ENCODE data around the gene IKZF2. TPM values are rescaled to one million over a fixed set of nuclear protein-coding genes. Genes with fewer than 3 reads are reported as not detected.

The IKZF2 gene
- total RNA-seq, 1 experiment from 2014 or later = 1.6 TPM

DNA sequence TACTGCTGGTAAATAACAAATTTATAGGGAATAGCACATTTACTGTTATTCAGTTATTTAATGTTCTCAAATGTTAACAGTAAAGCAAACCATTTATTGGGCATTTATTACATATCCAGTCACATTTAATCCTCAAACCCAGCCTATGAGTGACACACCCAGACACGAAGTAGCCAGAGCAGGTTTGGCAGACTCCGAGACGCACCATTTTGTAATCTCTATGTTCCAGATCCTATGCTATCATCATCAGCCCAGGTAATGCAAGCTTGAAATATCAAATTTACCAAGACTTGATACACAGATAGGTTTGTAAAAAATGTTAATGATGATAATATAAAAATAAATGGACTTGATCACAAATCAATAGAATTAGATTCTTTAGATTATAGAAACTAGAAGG, 131.1 kb downstream of the IKZF2 start:
- H3K79me2 ChIP-seq (ENCODE audit: insufficient read depth, low read length) = no peaks in the 10 kb centered on the region
- intact Hi-C loops (cut with micrococcal nuclease) = loop anchor here (5.0 kb wide), 1 partner anchor 48 kb away; no protein-coding TSS in a partner anchor
- H3K27ac ChIP-seq (ENCODE audit: low read depth, low read length) = no peak overlapping the region
- H4K20me1 ChIP-seq (ENCODE audit: insufficient read depth) = no peaks in the 10 kb centered on the region
- BruUV-seq (replicated peaks) = no TSS peak
- H3K36me3 ChIP-seq (ENCODE audit: control insufficient read depth in 1 of 2, insufficient read depth in 2 of 2, low read length in 2 of 2) = no peaks in the 10 kb centered on the region
- no peak for ATAC-seq
- H3K9me3 ChIP-seq (ENCODE audit: control insufficient read depth in 1 of 2, insufficient read depth in 1 of 2, low read depth in 1 of 2, low read length in 2 of 2) = no peaks in the 10 kb centered on the region
- H3K27me3 ChIP-seq (ENCODE audit: insufficient read depth, low read length) = no peaks in the 10 kb centered on the region
- H2AFZ ChIP-seq (ENCODE audit: low read depth, low read length, poor library complexity, severe bottlenecking) = no peak overlapping the region
- RAD21 ChIA-PET (ENCODE audit: low non-redundant PET in 1 of 2, low total read pairs in 2 of 2, uncharacterized antibody in 2 of 2, unreplicated experiment in 2 of 2) = no interaction called here
- no peak for DNase-seq (ENCODE audit: low read depth, low spot score)
- CTCF ChIA-PET = no interaction called here
- no peak overlapping the region for H3K4me2 ChIP-seq (ENCODE audit: low read length)
- no peak overlapping the region for H3K4me3 ChIP-seq (replicated peaks in 1 of 2; ENCODE audit: low read depth in 1 of 2, low read length in 2 of 2)
- TF ChIP-seq SIN3A (IDR thresholded peaks at IDR 0.05; ENCODE audit: low read depth) = no peak
- no peak overlapping the region for H3K9ac ChIP-seq (ENCODE audit: low read length)
- no peaks in the 10 kb centered on the region for H3K9me2 ChIP-seq (ENCODE audit: insufficient read depth)
- POLR2A ChIA-PET = no interaction called here
- no peaks in the 10 kb centered on the region for H3K4me1 ChIP-seq (ENCODE audit: control insufficient read depth in 1 of 2, insufficient read depth in 2 of 2, low read length in 2 of 2)

DNA sequence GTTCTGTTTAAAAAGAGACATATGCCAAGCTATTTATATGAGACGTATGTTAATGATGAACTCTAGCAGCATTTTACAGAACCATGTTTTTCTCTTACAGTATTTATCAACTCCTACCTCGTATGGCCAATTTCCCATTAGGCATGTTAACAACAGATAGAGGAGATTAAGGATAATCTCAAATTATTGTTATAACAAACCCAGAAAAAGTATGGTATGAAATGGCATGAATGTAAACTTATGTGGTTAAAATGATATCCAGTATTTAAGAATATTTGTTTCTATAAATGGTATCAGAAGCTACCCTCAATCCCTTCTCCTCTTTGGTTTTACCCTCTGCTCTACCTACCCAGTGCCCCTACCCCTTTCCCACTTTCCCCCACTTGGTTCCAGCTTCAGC, 132.0 kb downstream of the IKZF2 start:
- Histone ChIP-seq H2AFZ (ENCODE audit: low read depth, low read length, poor library complexity, severe bottlenecking) (no peak overlapping the region), H3K9ac (ENCODE audit: low read length) (no peak overlapping the region), H3K79me2 (ENCODE audit: insufficient read depth, low read length) (no peaks in the 10 kb centered on the region), H3K4me3 (replicated peaks in 1 of 2; ENCODE audit: low read depth in 1 of 2, low read length in 2 of 2) (no peak overlapping the region), H3K27me3 (ENCODE audit: insufficient read depth, low read length) (no peaks in the 10 kb centered on the region), H3K27ac (ENCODE audit: low read depth, low read length) (no peak overlapping the region), H3K9me3 (ENCODE audit: control insufficient read depth in 1 of 2, insufficient read depth in 1 of 2, low read depth in 1 of 2, low read length in 2 of 2) (no peaks in the 10 kb centered on the region), H3K36me3 (ENCODE audit: control insufficient read depth in 1 of 2, insufficient read depth in 2 of 2, low read length in 2 of 2) (no peaks in the 10 kb centered on the region), H4K20me1 (ENCODE audit: insufficient read depth) (no peaks in the 10 kb centered on the region), H3K4me1 (ENCODE audit: control insufficient read depth in 1 of 2, insufficient read depth in 2 of 2, low read length in 2 of 2) (no peaks in the 10 kb centered on the region), H3K4me2 (ENCODE audit: low read length) (no peak overlapping the region), H3K9me2 (ENCODE audit: insufficient read depth) (no peaks in the 10 kb centered on the region)
- DNase-seq (ENCODE audit: low read depth, low spot score) = no peak
- ATAC-seq = no peak
- RAD21 ChIA-PET (ENCODE audit: low non-redundant PET in 1 of 2, low total read pairs in 2 of 2, uncharacterized antibody in 2 of 2, unreplicated experiment in 2 of 2) = no interaction called here
- POLR2A ChIA-PET = no interaction called here
- no TSS peak for BruUV-seq (replicated peaks)
- intact Hi-C loops (cut with micrococcal nuclease) = no loop called here
- CTCF ChIA-PET = no interaction called here
- TF ChIP-seq ZFX (IDR thresholded peaks at IDR 0.05) = no peak
- TF ChIP-seq CEBPB (IDR thresholded peaks at IDR 0.05; ENCODE audit: low read depth) = no peak
- TF ChIP-seq, protein P1, sequence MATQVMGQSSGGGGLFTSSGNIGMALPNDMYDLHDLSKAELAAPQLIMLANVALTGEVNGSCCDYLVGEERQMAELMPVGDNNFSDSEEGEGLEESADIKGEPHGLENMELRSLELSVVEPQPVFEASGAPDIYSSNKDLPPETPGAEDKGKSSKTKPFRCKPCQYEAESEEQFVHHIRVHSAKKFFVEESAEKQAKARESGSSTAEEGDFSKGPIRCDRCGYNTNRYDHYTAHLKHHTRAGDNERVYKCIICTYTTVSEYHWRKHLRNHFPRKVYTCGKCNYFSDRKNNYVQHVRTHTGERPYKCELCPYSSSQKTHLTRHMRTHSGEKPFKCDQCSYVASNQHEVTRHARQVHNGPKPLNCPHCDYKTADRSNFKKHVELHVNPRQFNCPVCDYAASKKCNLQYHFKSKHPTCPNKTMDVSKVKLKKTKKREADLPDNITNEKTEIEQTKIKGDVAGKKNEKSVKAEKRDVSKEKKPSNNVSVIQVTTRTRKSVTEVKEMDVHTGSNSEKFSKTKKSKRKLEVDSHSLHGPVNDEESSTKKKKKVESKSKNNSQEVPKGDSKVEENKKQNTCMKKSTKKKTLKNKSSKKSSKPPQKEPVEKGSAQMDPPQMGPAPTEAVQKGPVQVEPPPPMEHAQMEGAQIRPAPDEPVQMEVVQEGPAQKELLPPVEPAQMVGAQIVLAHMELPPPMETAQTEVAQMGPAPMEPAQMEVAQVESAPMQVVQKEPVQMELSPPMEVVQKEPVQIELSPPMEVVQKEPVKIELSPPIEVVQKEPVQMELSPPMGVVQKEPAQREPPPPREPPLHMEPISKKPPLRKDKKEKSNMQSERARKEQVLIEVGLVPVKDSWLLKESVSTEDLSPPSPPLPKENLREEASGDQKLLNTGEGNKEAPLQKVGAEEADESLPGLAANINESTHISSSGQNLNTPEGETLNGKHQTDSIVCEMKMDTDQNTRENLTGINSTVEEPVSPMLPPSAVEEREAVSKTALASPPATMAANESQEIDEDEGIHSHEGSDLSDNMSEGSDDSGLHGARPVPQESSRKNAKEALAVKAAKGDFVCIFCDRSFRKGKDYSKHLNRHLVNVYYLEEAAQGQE (IDR thresholded peaks at IDR 0.05; ENCODE audit: low read depth) = no peak
- TF ChIP-seq, protein P2, sequence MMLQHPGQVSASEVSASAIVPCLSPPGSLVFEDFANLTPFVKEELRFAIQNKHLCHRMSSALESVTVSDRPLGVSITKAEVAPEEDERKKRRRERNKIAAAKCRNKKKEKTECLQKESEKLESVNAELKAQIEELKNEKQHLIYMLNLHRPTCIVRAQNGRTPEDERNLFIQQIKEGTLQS (IDR thresholded peaks at IDR 0.05) = no peak
- no peak for TF ChIP-seq EZH2phosphoT487 (IDR thresholded peaks at IDR 0.05; ENCODE audit: borderline replicate concordance)
- TF ChIP-seq SIN3A (IDR thresholded peaks at IDR 0.05; ENCODE audit: low read depth) = no peak
- TF ChIP-seq SRF (IDR thresholded peaks at IDR 0.05; ENCODE audit: low read depth) = no peak
- TF ChIP-seq ZNF274 (IDR thresholded peaks at IDR 0.05; ENCODE audit: low read depth, low read length) = no peak
- no peak for TF ChIP-seq YY1 (IDR thresholded peaks at IDR 0.05; ENCODE audit: extremely low read depth, insufficient replicate concordance, low read depth, low read length)
- TF ChIP-seq ELF1 (IDR thresholded peaks at IDR 0.05; ENCODE audit: borderline replicate concordance, low read depth) = no peak
- TF ChIP-seq EGR1 (IDR thresholded peaks at IDR 0.05; ENCODE audit: low read depth) = no peak
- TF ChIP-seq JUND (IDR thresholded peaks at IDR 0.05) = no peak
- TF ChIP-seq, protein P3, sequence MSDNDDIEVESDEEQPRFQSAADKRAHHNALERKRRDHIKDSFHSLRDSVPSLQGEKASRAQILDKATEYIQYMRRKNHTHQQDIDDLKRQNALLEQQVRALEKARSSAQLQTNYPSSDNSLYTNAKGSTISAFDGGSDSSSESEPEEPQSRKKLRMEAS (IDR thresholded peaks at IDR 0.05) = no peak
- TF ChIP-seq FOSL1 (IDR thresholded peaks at IDR 0.05; ENCODE audit: low read depth) = no peak
